LHCN-M2 (cell line): ENCODE measurements around the gene ADAMTS17. TPM values are rescaled to one million over a fixed set of nuclear protein-coding genes. Genes with fewer than 3 reads are reported as not detected.
"Not testable (repeated sequence)": the region's sequence is repeated elsewhere in the genome, so short reads cannot be mapped to it uniquely, and the experiment has no call there.

Experiments used
- DNase-seq: peaks from one replicate; pipeline ENCODE4 v3.0.0-alpha.2; 2012; ENCODE audit warnings: low read depth
- total RNA-seq: library from RNA; depleted of rRNA; stranded (reverse); fragments of >200 nt; gene quantifications from 2 replicates; pipeline ENCODE4 v1.2.3, GENCODE V29; 2014

ADAMTS17 gene
- total RNA-seq, 1 experiment from 2014 or later, result 0.11 TPM

- not testable (repeated sequence) for DNase-seq
These were observed 257.5 kb downstream of the ADAMTS17 start for GRCh38 chr15:100084042-100084821.

DNA sequence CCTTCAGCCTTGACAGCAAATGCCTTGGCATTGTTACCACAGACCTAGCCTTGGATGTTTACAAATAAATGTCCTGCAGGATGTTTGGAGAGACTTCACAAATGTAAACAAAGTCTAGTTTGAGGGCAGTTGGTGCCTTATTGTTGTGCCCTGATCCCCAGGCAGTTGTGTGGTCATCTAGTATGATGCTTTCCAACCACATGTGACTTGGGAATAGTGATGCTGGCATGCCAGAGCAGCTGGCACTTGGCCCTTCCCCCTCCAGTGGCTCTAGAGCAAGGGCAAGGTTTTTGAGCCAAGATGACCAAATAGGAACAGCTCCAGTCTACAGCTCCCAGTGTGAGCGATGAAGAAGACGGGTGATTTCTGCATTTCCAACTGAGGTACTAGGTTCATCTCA lies 258.2 kb downstream of the ADAMTS17 start:
- peak; percentile 32 for DNase-seq

GRCh38 chr15:100082761-100083402 lies 258.9 kb downstream of the ADAMTS17 start:
- DNase-seq, result no peak

DNA sequence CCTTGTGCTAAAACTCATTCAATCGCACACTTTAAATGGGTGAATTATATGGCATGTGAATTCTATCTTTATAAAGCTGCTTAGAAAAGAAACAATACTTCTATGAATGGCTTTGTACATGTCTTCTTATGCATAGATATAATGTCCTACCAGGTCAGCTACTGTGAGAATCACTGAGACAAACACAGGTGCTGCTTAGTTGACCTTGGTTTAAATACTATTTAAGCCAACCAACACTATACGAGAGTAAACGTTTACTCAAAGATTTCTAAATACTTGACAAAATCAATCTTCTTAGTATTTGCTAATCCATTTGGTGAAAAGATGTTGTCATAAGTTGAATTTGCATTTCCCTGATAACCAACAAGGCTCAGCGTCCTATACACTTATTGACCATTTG lies 260.3 kb downstream of the ADAMTS17 start:
- no peak for DNase-seq

GRCh38 chr15:100078511-100079220 lies 263.1 kb downstream of the ADAMTS17 start:
- peak; percentile 7 for DNase-seq

GRCh38 chr15:100075229-100075628 lies 266.5 kb downstream of the ADAMTS17 start:
- DNase-seq, result no peak

DNA sequence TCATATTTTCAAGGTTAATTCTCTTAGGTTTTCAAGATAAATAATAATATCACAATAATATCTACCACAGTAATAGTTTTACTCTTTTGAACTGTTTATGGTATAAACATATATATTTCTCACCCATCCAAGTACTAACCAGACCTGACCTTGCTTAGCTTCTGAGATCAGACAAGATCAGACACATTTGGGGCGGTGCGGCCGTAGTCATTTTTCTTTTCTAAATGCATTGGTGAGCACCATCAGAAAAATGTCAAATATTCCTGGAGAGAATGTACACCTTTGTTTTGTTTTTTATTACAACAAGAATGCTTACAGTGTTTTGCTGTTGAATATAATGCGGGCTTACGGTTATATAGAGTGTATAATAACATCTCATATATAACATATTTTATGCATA lies 267.8 kb downstream of the ADAMTS17 start:
- DNase-seq, result no peak

DNA sequence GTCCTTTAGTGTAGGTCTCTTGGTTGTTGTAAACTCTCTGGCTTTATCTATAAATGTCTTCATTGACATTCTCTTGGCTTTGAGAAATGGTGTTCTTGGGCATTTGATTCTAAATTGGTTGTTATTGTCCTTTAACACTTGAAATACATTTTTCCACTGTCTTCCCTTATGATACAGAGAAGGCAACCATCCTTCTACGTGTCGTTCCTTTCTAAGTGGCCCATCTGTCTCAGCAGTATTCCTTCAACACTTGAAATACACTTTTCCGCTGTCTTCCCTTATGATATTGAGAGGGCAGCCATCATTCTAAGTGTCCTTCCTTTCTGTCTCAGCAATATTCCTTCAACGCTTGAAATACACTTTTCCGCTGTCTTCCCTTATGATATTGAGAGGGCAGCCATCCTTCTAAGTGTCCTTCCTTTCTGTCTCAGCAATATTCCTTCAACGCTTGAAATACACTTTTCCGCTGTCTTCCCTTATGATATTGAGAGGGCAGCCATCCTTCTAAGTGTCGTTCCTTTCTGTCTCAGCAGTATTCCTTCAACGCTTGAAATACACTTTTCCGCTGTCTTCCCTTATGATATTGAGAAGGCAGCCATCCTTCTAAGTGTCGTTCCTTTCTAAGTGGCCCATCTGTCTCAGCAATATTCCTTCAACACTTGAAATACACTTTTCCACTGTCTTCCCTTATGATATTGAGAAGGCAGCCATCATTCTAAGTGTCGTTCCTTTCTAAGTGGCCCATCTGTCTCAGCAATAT lies 275.1 kb downstream of the ADAMTS17 start:
- DNase-seq, result not testable (repeated sequence)

DNA sequence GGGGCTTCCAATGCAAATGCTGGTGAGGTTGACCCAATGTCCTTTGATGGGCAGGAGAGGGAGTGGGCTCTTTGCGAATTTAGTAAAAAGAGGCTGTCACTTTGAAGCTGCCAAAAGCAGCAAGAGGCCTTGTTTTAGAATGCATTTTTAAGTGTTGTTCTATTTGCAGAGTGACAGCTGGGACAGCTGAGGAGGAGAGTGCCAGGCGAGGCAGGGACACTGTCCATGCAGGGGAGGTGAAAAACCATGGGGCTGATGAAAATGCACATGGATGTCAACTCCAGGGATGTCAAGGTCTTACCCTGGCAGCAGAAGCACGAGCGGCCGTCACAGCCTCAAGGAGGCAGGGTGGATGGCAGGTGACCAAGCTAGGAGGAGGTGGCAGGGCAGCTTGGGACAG lies 279.8 kb downstream of the ADAMTS17 start:
- no peak for DNase-seq

DNA sequence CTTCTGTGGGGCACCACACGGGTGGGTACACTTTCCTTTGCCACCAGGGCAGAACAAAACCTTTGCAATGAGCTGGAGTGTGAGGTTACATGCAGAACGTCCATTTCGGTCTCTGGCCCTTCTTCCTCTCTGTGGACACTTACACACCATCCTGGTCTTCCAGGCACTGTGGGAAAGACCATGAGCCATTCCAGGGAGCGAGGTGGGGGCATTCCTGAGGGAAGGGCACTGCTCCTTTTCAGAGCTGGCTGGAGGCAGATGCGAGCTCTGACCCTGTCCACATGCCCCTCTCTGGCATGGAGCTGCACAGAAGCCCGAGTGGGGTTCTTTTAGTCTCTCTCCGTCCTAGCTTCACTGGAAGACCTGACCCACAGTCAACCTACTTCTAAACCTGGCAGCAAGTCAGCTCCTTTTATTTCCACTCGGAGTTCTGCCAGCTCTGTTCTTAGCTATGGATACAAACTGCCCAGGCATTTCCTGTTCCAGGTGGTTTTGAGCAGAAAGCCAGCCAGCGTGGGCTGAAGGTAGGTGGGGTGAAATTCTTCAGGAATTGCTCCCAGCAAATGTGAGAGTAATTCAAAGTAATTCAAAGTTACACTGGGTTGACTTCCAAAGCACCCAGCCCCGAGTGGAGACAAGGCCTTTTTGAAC lies 281.4 kb downstream of the ADAMTS17 start:
- no peak for DNase-seq

DNA sequence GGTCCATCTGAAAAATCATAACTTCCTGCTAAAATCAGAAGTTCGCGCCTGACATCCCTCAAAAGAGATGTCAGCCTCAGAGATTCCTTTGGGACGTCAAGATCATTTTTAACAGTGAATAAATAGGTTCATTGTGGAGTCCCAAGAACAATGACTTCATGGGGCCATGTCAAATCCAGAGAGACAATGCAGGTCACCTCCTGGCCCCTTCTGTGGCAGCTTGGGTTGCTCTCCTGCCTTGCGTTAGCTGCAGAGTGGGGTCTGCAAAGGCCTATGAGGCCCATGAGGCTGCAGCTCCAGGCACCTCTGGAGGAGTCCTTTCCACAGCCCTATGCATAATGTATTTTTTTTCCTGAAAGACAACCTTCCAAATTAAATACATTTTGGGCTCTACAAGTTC lies 282.3 kb downstream of the ADAMTS17 start:
- DNase-seq, result no peak

- DNase-seq, result no peak
These were observed 282.7 kb downstream of the ADAMTS17 start for GRCh38 chr15:100059094-100059493.

GRCh38 chr15:100058458-100058857 lies 283.3 kb downstream of the ADAMTS17 start:
- no peak for DNase-seq

- no peak for DNase-seq
These were observed 284.5 kb downstream of the ADAMTS17 start for GRCh38 chr15:100057281-100057680.

GRCh38 chr15:100056411-100057072 lies 285.2 kb downstream of the ADAMTS17 start:
- no peak for DNase-seq

DNA sequence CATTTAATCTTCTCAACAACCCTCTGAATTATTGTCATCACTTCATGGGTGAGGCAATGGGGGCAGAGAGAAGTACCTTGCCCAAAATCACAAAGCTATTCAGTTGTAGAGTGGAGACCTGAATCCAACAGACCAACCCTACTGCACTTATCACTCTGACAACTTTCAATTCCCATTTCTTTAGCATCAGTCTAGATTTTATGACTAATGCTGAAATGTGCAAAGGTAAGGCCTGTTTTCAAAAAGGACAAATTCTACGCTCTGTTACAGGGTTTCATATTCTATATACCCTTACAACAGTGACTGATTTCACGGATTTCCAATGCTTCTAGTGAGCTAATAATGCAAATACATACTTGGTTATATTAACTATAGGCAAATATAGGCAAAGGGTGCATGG lies 286.0 kb downstream of the ADAMTS17 start:
- no peak for DNase-seq

DNA sequence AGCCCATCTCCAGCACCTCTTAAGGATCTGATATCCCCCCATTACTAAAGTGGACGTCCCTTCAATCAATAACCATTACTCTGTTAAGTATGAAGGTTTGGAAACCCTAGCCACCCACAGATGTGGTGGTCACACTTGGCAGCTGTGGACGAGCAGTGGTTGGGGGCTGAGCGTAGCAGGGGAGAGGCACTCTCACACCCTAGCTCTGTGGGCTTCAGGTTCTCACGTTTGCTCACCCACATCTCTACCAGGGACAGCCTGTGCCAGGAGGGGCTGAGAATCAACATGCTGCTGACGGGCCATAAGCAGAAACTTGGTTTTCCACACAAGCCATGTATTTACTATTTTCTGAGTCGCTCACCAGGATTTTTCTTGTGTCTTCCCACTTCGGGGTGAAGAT lies 287.2 kb downstream of the ADAMTS17 start:
- DNase-seq, result no peak

DNA sequence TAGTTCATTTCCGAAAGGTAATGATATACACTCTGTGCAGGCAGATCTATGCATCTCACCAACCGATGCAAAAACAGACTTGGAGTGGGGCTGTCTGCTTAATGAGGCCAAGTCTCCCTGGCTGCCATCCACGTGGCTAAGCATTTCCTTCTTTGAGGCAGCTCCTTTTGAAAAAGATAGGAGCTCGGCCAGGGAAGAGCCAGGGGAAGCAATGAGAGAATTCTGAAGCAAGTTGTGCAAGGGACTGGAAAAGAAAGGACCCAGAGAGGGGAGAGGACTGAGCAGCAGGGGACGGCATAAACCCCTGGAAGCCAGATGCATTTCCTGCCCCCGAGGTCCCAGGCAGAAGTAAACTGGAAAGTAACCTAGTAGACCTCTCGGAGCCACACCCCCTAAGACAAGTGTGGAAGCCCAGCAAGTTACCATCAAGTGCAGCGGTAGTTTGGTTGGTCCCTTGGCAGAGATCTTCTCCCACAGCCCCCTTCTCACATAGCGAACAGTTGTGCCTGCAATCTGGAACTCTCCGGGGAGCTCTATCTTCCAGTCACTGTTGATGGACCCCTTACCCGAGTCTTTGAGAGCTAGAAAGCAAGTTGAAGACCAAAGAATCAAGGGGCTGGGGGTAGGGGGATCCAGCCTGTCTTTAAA lies 288.2 kb downstream of the ADAMTS17 start:
- DNase-seq, result no peak

DNA sequence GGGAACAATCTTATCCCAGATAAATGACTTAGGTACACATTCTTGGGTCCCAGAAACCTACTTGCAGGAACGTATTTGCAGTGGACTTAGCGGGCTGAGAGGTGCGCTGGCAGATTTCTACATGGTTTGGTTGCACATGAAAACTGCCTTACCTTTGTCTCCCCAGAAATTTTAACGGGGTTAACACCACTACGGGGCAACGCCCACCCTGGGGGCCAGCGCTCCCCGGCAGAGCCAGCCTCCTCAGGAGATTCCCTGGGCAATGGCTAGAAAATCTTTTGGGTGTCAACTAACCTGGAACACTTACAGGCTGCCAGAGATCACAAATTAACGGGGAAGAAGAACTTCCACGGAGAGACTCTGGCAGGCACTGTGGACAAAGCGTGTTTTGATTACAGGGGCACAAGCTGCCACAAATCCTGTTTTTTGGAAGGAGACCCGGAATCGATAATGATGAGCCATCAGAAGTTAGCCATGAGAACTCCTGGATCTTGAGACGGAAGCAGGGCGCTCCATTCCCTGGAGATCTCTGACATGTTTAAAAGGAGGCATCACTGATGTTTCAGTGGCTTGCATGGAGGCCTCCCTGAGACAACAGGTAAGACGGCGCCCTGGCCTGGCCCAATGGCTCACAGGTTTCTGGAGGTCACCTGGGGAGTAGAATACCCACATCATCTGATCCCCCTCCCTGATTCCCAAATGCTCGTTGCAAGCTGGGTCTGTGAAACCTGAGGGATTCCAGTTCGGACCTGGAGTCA lies 288.9 kb downstream of the ADAMTS17 start:
- no peak for DNase-seq
